HUES6 (cell line): ENCODE results near the gene SPEN.

Experiments
- H3K27ac ChIP-seq: 2 replicates; pipeline ENCODE4 v1.7.0; 2013; ENCODE audit warnings: low read depth, mild to moderate bottlenecking, low read length, inconsistent platforms
- H3K27me3 ChIP-seq: 2 replicates; pipeline ENCODE4 v1.6.1; 2013; ENCODE audit warnings: low read length; ENCODE audit not compliant: control insufficient read depth, insufficient read depth
- H3K36me3 ChIP-seq: 2 replicates; pipeline ENCODE4 v1.6.1; 2013; ENCODE audit warnings: low read length; ENCODE audit not compliant: control insufficient read depth, insufficient read depth
- H3K4me1 ChIP-seq: 2 replicates; pipeline ENCODE4 v1.6.1; 2013; ENCODE audit warnings: low read length; ENCODE audit not compliant: control insufficient read depth, insufficient read depth
- H3K4me3 ChIP-seq: 2 replicates; pipeline ENCODE4 v1.5.1; 2013; ENCODE audit warnings: low read depth, low read length
- H3K9ac ChIP-seq: one replicate; pipeline ENCODE4 v1.6.1; 2013; ENCODE audit warnings: mild to moderate bottlenecking, low read length
- H3K9me3 ChIP-seq: 2 replicates; pipeline ENCODE4 v1.6.1; 2013; ENCODE audit warnings: low read depth, low read length; ENCODE audit not compliant: control insufficient read depth, insufficient read depth

SPEN gene

GRCh38 chr1:15939181-15940109 is 91.9 kb downstream of the SPEN start:
- H3K9ac ChIP-seq, result no peak overlapping the region
- H3K4me1 ChIP-seq, result peaks cover 6% of the 10 kb centered on the region; the same call in 1 of the 2 replicates
- H3K9me3 ChIP-seq, result no peaks in the 10 kb centered on the region
- no peak overlapping the region for H3K4me3 ChIP-seq
- no peaks in the 10 kb centered on the region for H3K27me3 ChIP-seq
- peaks cover 92% of the 10 kb centered on the region for H3K36me3 ChIP-seq
- H3K27ac ChIP-seq, result no peak overlapping the region

GRCh38 chr1:15940110-15941043 is 92.9 kb downstream of the SPEN start:
- Histone ChIP-seq H3K36me3 (peaks cover 92% of the 10 kb centered on the region), H3K27ac (no peak overlapping the region), H3K9me3 (no peaks in the 10 kb centered on the region), H3K27me3 (no peaks in the 10 kb centered on the region), H3K4me3 (no peak overlapping the region), H3K9ac (no peak overlapping the region), H3K4me1 (peaks cover 6% of the 10 kb centered on the region; the same call in 1 of the 2 replicates)

- Histone ChIP-seq H3K4me3 (no peak overlapping the region), H3K4me1 (peaks cover 6% of the 10 kb centered on the region; the same call in 1 of the 2 replicates), H3K27me3 (no peaks in the 10 kb centered on the region), H3K9ac (no peak overlapping the region), H3K36me3 (peaks cover 93% of the 10 kb centered on the region), H3K27ac (no peak overlapping the region), H3K9me3 (no peaks in the 10 kb centered on the region)
These were observed 93.7 kb downstream of the SPEN start for GRCh38 chr1:15941044-15941840.

- H3K27ac ChIP-seq, result no peak overlapping the region
- no peak overlapping the region for H3K9ac ChIP-seq
- no peaks in the 10 kb centered on the region for H3K27me3 ChIP-seq
- no peaks in the 10 kb centered on the region for H3K9me3 ChIP-seq
- no peak overlapping the region for H3K4me3 ChIP-seq
- peaks cover 6% of the 10 kb centered on the region; the same call in 1 of the 2 replicates for H3K4me1 ChIP-seq
- H3K36me3 ChIP-seq, result peaks cover 95% of the 10 kb centered on the region
These were observed 94.6 kb downstream of the SPEN start for GRCh38 chr1:15941899-15942660.

- no peaks in the 10 kb centered on the region for H3K4me1 ChIP-seq
- no peak overlapping the region for H3K27ac ChIP-seq
- H3K4me3 ChIP-seq, result no peak overlapping the region
- no peak overlapping the region for H3K9ac ChIP-seq
- no peaks in the 10 kb centered on the region for H3K9me3 ChIP-seq
- H3K27me3 ChIP-seq, result no peaks in the 10 kb centered on the region
- peaks cover 95% of the 10 kb centered on the region for H3K36me3 ChIP-seq
These were observed 95.3 kb downstream of the SPEN start for GRCh38 chr1:15942661-15943327.

- no peak overlapping the region for H3K27ac ChIP-seq
- no peak overlapping the region for H3K4me3 ChIP-seq
- no peak overlapping the region for H3K9ac ChIP-seq
- no peaks in the 10 kb centered on the region for H3K9me3 ChIP-seq
- peaks cover 4% of the 10 kb centered on the region; the same call in 1 of the 2 replicates for H3K4me1 ChIP-seq
- H3K27me3 ChIP-seq, result no peaks in the 10 kb centered on the region
- H3K36me3 ChIP-seq, result peaks cover 97% of the 10 kb centered on the region
These were observed 96.0 kb downstream of the SPEN start for GRCh38 chr1:15943328-15943991.

- Histone ChIP-seq H3K9me3 (no peaks in the 10 kb centered on the region), H3K27ac (no peak overlapping the region), H3K4me1 (peaks cover 9% of the 10 kb centered on the region), H3K36me3 (peaks cover 92% of the 10 kb centered on the region), H3K4me3 (no peak overlapping the region), H3K27me3 (no peaks in the 10 kb centered on the region), H3K9ac (no peak overlapping the region)
These were observed 96.4 kb downstream of the SPEN start for GRCh38 chr1:15943992-15944307.

GRCh38 chr1:15944308-15945010 is 97.0 kb downstream of the SPEN start:
- no peaks in the 10 kb centered on the region for H3K9me3 ChIP-seq
- no peak overlapping the region for H3K9ac ChIP-seq
- no peak overlapping the region for H3K4me3 ChIP-seq
- H3K27me3 ChIP-seq, result no peaks in the 10 kb centered on the region
- peaks cover 87% of the 10 kb centered on the region for H3K36me3 ChIP-seq
- peaks cover 14% of the 10 kb centered on the region for H3K4me1 ChIP-seq
- H3K27ac ChIP-seq, result no peak overlapping the region
